Ecto neural progenitor cell (in vitro differentiated cells): ENCODE data around the gene IL17RA.

ENCODE experiments used
- DNase-seq: peaks from one replicate; pipeline ENCODE4 v3.0.0-alpha.2; 2018; ENCODE audit warnings: low spot score

The IL17RA gene

DNA sequence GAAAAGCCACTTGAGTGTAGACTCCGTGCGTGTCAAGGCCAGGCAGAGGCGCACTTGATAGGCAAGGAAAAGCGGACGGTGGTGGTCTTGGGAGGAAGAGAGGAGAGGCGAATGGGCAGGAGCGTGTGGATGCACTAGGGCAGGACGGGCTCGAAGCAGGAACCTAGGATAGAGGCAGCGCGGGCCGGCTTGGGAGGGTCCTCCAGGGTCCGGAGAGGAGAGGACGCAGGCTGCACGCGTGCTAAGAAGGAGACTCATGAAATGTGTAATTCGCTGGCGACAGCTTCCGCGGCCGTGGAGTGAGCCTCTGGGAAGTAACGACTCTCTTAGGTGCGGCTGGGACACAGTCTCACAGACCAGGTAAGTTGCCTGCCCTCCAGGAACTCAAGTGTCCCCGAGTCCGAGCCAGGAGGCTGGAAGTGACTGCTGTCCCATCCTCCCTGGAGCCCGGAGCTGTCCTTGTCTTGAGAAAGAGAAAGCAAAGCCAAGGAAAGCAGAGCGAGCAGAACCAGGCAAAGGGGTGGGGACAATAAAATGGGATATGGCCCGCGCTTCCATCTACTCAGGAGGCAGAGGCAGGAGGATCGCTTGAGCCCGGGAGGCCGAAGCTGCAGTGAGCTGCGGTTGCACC is 874 bp upstream of the IL17RA start:
- DNase-seq = no peak

GRCh38 chr22:17085277-17086181 is 729 bp downstream of the IL17RA start:
- no peak for DNase-seq

GRCh38 chr22:17086296-17086695 is 1.5 kb downstream of the IL17RA start:
- DNase-seq = no peak

DNA sequence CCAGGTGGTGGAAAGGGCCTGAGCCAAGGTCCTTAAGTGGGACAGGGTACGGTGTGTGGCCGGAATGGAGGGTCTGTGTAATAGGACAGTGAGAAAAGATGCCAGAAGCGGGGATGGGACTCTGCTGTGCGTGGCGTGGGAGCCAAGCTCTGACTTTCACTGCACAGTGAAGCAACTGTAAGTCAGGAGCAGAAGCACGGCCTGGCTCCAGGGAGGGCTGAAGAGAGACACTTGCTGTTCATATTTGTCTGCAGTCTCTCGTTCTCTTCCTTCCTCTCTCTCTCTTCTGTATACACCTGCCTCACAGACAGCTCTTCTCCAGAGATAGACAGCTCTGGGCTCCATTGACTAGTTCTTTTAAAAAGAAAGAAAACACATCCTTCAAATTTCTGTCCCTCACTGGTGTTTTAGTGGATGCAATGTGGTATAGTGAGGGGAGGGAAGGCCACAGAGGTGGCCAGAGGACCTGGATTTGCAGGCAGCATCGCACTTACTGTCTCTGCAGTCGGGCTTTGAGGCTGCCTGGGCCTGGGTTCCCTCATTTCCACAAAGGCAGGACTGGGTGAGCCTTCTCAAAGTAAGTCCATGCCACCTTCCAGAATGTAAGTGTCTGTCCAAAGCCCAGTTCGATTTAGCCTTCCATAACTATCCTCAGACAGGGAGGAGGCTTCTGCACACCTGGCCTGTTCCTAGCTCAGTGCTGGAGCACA is 2.1 kb downstream of the IL17RA start:
- DNase-seq = no peak

GRCh38 chr22:17087498-17088131 is 2.8 kb downstream of the IL17RA start:
- DNase-seq = no peak

DNA sequence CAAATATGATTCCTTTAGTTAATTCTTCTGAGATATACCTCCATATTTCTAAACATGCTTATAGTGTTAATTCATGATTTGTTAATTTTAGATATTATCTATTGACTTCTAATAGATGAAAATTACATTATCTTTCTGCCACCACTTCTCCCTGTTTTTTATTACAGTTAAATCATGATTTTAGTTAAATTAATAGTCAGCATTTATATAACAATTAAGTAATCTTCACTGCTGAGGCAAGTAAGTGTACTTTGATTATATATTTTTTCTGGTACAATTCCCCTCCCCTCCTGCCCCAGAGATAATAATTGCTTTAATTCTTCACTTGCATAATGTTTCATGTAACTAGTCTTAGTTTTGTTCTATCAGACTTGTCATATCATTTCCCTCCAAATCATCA is 5.8 kb downstream of the IL17RA start:
- DNase-seq = no peak

DNA sequence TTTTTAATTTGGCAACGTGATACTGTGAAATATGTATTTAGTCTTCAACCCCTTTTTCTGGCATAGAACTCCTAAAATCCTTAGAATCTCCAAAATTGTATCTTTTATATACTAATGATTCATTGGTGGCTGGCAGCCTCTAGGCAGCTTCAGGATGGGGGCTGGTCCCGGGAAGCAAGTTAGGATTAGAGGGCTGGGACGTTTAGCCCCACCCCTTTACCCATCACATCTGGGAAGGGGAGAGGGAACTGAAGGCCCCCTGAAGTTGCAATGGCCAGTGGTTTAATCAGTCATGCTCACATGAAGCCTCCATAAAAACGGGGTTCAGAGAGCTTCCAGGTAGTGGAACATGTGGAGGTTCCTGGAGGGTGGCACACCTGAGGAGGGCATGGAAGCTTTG is 7.1 kb downstream of the IL17RA start:
- DNase-seq = no peak

GRCh38 chr22:17093081-17093480 is 8.3 kb downstream of the IL17RA start:
- no peak for DNase-seq

DNA sequence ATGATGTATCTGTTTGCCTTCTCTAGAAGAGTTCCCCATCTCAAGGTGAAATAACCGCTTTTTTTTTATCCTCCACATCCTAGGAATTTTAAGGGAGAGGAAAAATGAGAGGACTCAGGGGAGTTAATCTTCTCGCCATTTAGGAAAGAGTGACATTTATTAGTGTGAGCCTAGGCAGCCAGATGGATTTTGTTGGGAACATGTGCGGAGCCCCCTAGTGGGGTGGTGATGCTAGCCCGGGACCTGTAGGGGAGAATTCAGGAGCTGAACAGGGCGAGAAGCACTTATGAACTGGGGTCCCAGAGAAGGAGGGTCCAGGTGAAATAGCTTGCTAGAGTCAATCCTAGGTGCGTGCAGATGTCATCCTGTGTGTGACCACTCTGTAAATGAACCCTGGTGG is 10.7 kb downstream of the IL17RA start:
- DNase-seq = no peak

GRCh38 chr22:17096071-17096470 is 11.3 kb downstream of the IL17RA start:
- no peak for DNase-seq

GRCh38 chr22:17097062-17097461 is 12.3 kb downstream of the IL17RA start:
- no peak for DNase-seq

GRCh38 chr22:17097701-17098100 is 12.9 kb downstream of the IL17RA start:
- no peak for DNase-seq

- DNase-seq = no peak
Measured at GRCh38 chr22:17098379-17098819, 13.6 kb downstream of the IL17RA start.

DNA sequence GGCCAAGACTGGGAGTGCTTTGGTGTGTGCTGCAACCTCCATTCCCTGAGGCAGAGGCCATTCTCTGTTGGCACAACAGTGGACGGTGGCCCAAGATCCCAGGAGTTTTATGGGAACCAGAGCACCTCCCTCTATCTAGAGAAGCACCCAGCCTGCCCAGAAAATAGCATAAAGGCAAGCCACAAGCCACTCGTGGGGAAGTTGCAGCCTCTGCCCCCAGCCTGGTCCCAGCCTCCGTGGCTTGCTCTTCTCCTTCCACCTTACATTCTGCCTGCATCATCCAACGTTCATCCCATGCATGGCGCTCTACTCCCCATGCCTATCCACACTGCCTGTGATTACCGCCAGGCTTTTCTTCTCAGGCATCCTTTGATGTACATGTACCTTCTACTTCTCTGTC is 15.8 kb downstream of the IL17RA start:
- no peak for DNase-seq

DNA sequence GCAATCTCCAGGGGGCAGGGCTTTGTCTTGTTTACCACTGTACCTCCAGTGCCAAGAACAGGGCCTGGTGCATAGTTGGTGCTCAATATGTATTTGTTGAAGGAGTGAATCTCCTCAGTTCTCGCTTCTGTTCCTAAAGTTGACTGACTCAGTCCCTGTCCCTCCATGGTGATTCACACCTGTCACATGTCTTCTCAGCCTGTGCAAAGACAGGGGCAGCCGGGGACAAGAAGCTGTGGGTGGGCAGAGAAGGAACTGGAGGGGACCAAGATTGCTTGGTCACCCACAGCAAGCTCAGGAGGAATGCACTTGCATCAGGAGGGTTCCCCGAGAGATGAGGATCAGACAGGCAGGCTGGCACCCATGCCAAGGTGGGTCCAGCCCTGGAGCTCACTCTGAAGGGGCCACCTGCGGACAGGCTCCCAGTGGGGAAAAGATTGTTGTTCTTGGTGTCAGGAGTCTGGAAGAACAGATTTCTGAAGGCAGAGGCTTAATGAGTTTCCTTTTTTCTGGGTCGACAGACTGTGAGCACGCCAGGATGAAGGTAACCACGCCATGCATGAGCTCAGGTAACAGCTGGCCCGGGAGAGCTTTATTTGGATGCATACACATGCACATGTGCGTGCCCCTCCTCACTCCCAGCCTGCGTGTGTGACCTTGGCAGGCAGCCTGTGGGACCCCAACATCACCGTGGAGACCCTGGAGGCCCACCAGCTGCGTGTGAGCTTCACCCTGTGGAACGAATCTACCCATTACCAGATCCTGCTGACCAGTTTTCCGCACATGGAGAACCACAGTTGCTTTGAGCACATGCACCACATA is 16.9 kb downstream of the IL17RA start:
- DNase-seq = no peak

DNA sequence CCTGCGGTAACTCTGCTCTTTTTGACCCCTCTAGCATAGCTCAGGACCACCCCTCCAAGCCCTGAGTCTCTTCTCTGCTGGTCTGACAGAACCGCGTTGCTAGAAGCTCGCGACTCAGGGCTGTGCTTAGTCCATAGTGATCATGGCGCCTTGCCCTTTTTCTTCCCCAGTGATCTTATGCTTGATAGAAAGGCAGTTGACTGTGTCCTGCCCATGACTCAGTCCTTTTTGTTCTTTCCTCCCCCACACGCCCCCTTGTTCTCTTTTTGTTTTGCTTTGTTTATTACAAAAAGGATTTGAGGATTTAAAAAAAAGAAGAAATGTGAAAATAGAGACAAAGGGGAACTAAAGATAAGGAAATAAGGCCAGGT is 17.5 kb downstream of the IL17RA start:
- DNase-seq = no peak

DNA sequence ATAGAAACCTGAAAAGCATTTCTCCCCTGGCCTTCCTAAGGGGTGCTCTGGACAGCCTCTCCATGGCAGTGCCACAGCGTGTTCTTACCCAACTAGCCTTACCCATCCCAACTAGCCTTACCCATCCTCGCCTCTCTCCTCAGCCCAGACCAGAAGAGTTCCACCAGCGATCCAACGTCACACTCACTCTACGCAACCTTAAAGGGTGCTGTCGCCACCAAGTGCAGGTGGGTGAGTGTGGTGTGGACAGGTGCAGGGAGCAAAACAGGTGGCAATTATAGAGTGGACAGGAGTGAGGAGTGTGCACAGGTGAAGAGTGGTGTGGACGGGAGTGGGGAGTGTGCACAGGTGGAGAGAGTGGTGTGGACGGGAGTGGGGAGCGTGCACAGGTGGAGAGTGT is 18.6 kb downstream of the IL17RA start:
- no peak for DNase-seq

- no peak for DNase-seq
Measured at GRCh38 chr22:17104336-17104935, 19.6 kb downstream of the IL17RA start.

- DNase-seq = no peak
Measured at GRCh38 chr22:17105143-17106129, 20.6 kb downstream of the IL17RA start.
